Kidney (tissue), 14 donors: Measurements from ENCODE around the gene ZFP92. TPM values are rescaled to one million over a fixed set of nuclear protein-coding genes. Genes with fewer than 3 reads are reported as not detected.

Source experiments
- DNase-seq, 5 donors: peaks; one replicate each; pipeline ENCODE4 v3.0.0-alpha.2; 2013 to 2020
- FAIRE-seq: peaks from 2 replicates; lab custom pipeline; 2012; peaks lifted over from hg19 to GRCh38; lab: Jason Lieb, UNC
- H3K27ac ChIP-seq, 2 donors: one replicate each; pipeline ENCODE4 v1.7.0; 2013; ENCODE audit warnings: low read depth in 2 of 2, low read length in 2 of 2, inconsistent platforms in 1 of 2
- H3K27me3 ChIP-seq: one replicate; pipeline ENCODE4 v1.7.1; 2013; ENCODE audit warnings: low read length, inconsistent platforms; ENCODE audit not compliant: control insufficient read depth, insufficient read depth
- H3K36me3 ChIP-seq, 3 donors: one replicate each; pipeline versions ENCODE4 v1.7.0 to v1.7.1; 2013; ENCODE audit warnings: low read length in 3 of 3, control low read depth in 1 of 3, inconsistent platforms in 1 of 3; ENCODE audit not compliant: insufficient read depth in 3 of 3, control insufficient read depth in 2 of 3
- H3K4me1 ChIP-seq, 3 donors: one replicate each; pipeline versions ENCODE4 v1.7.0 to v1.7.1; 2013; ENCODE audit warnings: low read length in 3 of 3, inconsistent platforms in 1 of 3, low read depth in 1 of 3; ENCODE audit not compliant: control insufficient read depth in 2 of 3, insufficient read depth in 2 of 3
- H3K4me3 ChIP-seq, 3 donors: one replicate each; pipeline versions ENCODE4 v1.7.0 to v1.8.1; 2013; ENCODE audit warnings: low read length in 3 of 3, control low read depth in 1 of 3, inconsistent platforms in 1 of 3
- H3K9ac ChIP-seq, 3 donors: one replicate each; pipeline versions ENCODE4 v1.7.0 to v1.7.1; 2013; ENCODE audit warnings: low read length in 3 of 3, control low read depth in 1 of 3, inconsistent platforms in 1 of 3
- H3K9me3 ChIP-seq, 3 donors: one replicate each; pipeline versions ENCODE4 v1.7.0 to v1.7.1; 2013; ENCODE audit warnings: low read length in 3 of 3, control low read depth in 1 of 3, inconsistent platforms in 1 of 3; ENCODE audit not compliant: control insufficient read depth in 2 of 3, insufficient read depth in 1 of 3
- CTCF ChIP-seq: IDR thresholded peaks from 3 replicates; pipeline ENCODE4 v1.5.1; 2012; ENCODE audit warnings: mild to moderate bottlenecking, moderate library complexity, borderline replicate concordance; ENCODE audit not compliant: insufficient read depth; ENCODE audit errors: extremely low read depth
- intact Hi-C: fragments of 100-400 bp; cut with DNase I; formaldehyde crosslinking; loops from one replicate; pipeline ENCODE4 v1.11.1; 2022
- polyA plus RNA-seq: library from polyadenylated mRNA; stranded (reverse); fragments of 350-450 nt; fragmentation: Illumina TruSeq; extraction: RNeasy Lipid Tissue Mini Kit (QIAGEN cat#74804); gene quantifications from one replicate; pipeline ENCODE4 v1.2.3, GENCODE V29; 2014; ENCODE audit warnings: low read depth, low replicate concordance; ENCODE audit not compliant: insufficient read depth
- total RNA-seq: library from RNA; stranded (reverse); fragmentation: NEBNext Ultra II Directional; extraction: Animal tissue kit (Norgen Biotek cat#: 25700); gene quantifications from one replicate; pipeline ENCODE4 v1.2.1, GENCODE V29; 2021
- donor health status: control.
- donor health status: control.
- donor health status: control.
- donor health status: control.
- donor health status: control.
- donor health status: DM: yes; HTN: yes; CAD: no.
- donor health status: Normal renal cell carcinoma (clear cell type).

ZFP92 gene
- total and polyA plus RNA-seq, 2 donors from 2014 or later: 0.47 to 0.91 TPM

GRCh38 chrX:153366119-153366518 is 45.2 kb upstream of the ZFP92 start:
- no peak overlapping the region for H3K9ac ChIP-seq
- H3K9me3 ChIP-seq: no peaks in the 10 kb centered on the region
- DNase-seq: no peak
- H3K27me3 ChIP-seq: no peaks in the 10 kb centered on the region
- no peak for FAIRE-seq
- H3K4me1 ChIP-seq: no peaks in the 10 kb centered on the region
- no peaks in the 10 kb centered on the region for H3K36me3 ChIP-seq
- no peak overlapping the region for H3K4me3 ChIP-seq
- no peak for TF ChIP-seq CTCF
- no peak overlapping the region for H3K27ac ChIP-seq
- intact Hi-C loops: no loop called here

GRCh38 chrX:153366878-153367538 is 44.3 kb upstream of the ZFP92 start:
- no peaks in the 10 kb centered on the region for H3K36me3 ChIP-seq
- no peak overlapping the region for H3K9ac ChIP-seq
- H3K27ac ChIP-seq: no peak overlapping the region
- H3K27me3 ChIP-seq: no peaks in the 10 kb centered on the region
- no peaks in the 10 kb centered on the region for H3K4me1 ChIP-seq
- H3K4me3 ChIP-seq: no peak overlapping the region
- intact Hi-C loops: no loop called here
- no peak for TF ChIP-seq CTCF
- H3K9me3 ChIP-seq: no peaks in the 10 kb centered on the region
- no peak for FAIRE-seq
- DNase-seq: no peak

- Histone ChIP-seq H3K36me3 (no peaks in the 10 kb centered on the region), H3K4me1 (no peaks in the 10 kb centered on the region), H3K4me3 (no peak overlapping the region), H3K27ac (no peak overlapping the region), H3K9me3 (no peaks in the 10 kb centered on the region), H3K9ac (no peak overlapping the region), H3K27me3 (no peaks in the 10 kb centered on the region)
- no peak for FAIRE-seq
- intact Hi-C loops: no loop called here
- TF ChIP-seq CTCF: no peak
- DNase-seq: no peak
These were observed 40.8 kb upstream of the ZFP92 start for GRCh38 chrX:153370293-153371055.
